NCI-H345 treated with DMSO at 0.1 percent for 48 hours (cell line): Measurements from ENCODE around the gene YKT6.

ENCODE experiments used
- DNase-seq: peaks from one replicate; lab custom pipeline; 2025; ENCODE audit not compliant: unreplicated experiment; lab: John Stamatoyannopoulos, UW

The YKT6 gene

GRCh38 chr7:44217852-44218402 is 17.1 kb downstream of the YKT6 start:
- no peak for DNase-seq

GRCh38 chr7:44218418-44219201 is 17.8 kb downstream of the YKT6 start:
- DNase-seq: no peak

- no peak for DNase-seq
Measured at GRCh38 chr7:44219371-44220045, 18.7 kb downstream of the YKT6 start.

DNA sequence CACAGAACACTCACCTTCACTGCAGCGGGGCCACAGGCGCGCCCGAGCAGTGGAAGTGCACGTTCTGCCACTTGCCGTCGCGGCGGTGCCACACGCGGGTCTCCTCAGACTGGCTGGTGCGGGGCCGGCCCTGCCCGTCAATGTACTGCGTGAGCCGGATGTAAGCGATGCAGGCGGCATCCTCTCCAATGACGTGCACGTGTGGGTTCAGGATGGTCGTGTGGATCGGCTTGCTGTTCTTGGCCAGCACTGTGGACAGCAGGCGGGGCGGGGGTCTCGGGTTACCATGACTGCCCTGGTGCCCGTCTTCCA is 19.2 kb downstream of the YKT6 start:
- no peak for DNase-seq

GRCh38 chr7:44220358-44221112 is 19.8 kb downstream of the YKT6 start:
- DNase-seq: no peak

DNA sequence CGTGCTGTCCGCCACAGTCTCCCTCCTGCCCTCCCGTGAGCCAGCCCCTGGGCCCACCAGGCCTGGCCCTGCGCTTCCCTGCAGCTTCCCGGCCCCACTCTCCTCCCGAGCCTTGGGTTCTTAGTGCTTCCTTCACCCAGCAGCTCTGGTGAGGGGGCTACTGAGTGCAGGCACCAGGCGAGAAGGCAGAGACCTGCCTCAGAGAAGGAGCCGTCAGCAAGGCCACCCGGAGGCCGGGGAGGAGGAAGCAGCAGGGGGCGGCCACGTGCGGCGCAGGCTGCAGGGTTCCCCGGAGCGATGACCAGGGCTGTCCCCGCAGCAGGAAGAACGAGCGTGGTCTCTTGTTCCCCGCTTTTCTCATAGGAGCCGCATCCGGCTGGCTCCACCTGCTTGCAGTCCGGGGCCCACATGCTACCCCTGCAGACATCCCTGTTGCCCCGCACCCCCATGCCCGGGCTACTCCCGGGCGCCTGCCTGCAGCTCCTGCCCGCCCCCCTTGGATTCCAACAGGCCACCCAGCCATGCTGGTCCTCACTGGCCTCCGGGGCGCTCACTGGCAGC is 20.5 kb downstream of the YKT6 start:
- no peak for DNase-seq

- DNase-seq: no peak
Measured at GRCh38 chr7:44222074-44222473, 21.3 kb downstream of the YKT6 start.

GRCh38 chr7:44222776-44223261 is 22.0 kb downstream of the YKT6 start:
- peak; percentile 43 for DNase-seq

DNA sequence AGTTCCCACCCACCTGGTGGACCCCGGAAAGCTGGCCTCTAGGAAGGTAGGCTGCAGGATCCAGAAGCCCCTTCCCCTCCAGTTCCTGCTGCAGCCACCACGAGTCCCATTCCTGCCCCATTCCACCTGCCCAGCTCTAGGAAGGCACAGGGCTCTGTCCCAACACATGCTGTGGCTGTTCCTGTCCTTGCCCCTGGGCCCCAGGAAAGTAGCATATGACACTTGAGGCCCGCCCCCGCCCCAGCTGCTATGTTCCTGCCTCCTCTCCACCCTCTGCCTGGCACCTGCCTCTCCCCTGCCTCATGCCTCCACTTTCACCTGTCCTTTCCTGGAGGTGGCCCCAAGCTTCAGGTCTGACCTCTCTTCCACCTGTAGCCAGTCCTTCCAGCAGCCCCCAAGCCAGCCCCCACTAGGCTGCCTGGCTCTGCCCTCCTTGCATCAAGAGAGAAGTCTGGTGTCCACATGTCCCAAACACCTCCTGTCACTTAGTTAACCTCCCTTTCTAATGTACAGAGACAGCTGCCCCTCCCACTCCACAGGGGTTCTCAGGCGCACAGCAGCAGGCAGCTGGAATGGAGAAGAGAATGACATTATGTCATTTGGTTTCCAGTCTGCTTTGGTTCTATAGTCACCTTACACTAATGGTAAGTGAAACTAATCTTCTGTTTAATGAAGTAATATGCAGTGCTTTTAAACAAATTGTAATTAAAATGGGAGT is 22.7 kb downstream of the YKT6 start:
- DNase-seq: peak; percentile 79

DNA sequence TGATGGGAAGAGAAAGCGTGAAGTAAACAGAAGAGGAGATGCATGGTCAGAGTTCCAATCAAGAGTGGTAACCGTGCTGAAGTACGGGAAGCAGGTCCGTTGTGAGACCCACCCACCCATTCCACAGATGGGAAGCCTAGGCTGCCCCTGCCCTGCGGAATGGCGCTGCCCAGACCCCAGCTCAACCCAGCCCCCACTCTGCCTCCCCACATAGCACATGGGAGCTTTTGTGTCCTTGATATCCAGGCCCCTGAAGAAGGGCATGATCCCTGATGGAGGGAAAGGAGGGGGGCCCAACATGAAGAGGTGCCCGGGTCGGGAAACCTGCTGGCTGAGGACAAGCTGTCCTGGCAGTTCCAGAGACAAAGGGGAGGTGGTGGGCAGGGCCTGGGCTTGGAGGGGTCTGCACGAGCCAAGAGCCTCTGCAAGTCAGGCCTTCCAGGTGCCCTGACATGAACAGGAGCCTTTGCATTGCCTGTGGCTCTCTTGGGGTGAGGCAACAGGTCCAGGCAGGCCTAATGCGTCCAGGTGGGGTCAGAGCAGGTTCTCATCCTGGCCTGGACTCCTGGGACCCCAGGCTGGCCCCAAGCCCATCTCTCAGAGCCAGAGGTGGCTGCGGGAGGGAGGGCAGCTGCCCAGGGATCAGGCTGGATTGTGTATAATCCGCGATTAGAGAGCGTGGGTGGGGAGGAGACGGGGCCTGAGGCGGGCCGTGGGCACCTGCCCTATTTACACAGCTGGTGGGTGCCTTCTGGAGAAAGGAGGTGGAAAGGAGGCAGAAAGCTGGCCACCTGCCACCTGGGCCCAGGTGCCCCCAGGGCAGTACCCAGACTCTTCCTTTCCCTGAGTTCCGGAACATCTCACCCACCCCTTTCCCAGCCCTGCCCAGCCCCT is 23.5 kb downstream of the YKT6 start:
- DNase-seq: peak; percentile 48

GRCh38 chr7:44224974-44225565 is 24.3 kb downstream of the YKT6 start:
- no peak for DNase-seq

DNA sequence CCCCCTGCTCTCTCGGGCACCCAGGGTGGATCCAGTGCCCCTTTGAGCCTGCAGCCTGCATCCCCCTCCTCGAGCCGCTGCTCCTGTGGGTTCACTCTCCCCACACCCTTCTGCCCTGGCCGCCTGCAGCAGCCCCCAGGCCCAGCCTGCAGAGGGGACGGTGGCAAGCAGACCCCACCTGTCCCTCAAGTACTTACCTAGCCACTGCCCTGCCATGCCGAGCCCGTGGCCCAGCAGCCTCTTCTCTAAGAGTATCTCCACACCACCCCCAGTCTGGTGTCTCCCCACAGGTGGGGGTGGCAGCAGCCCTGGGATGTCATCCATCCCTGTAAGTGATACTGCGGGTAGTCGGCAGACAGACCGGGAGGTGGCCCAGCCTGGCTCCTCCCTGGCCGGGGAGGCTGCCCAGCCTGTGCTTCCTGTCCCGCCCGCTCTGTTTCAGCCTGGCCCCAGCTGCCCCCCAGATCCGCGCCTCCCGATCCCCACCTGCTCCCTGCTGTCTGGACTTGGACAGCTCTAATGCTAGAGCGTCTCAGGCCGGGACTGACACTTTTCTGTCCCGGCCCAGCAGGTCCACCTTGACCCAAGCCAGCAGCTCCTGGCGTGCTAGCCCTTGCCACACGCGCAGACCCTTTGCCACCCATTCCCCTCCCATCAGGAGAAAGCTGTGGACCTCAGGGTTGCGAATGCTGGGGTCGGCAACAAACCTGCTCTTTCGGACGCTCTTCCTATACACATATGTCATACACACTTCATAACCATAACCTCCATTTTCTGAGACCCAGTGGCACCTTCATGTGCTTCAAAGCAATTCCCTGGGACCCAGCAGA is 25.0 kb downstream of the YKT6 start:
- DNase-seq: no peak

- no peak for DNase-seq
Measured at GRCh38 chr7:44226396-44226753, 25.6 kb downstream of the YKT6 start.

DNA sequence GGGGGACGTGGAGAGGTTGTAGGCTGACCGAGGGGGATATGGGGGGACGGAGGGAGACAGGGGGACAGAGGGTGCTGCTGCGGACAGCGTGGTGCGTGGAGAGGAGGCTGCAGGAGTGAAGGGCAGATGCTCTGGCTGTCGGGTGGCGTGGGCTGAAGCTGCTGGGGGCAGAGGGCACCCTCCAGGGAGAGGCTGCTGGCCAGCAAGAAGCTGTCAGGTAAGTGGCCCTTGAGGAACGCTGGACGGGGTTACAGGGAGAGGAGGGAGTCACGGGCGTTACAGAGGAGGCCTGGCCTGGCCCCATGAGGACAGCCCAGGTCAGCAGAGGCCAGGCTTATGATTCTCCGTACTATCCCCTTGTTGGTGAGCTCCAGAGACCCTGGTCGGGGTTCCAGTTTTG is 27.1 kb downstream of the YKT6 start:
- no peak for DNase-seq

- DNase-seq: no peak
Measured at GRCh38 chr7:44228571-44229350, 28.0 kb downstream of the YKT6 start.

- no peak for DNase-seq
Measured at GRCh38 chr7:44229546-44230105, 28.8 kb downstream of the YKT6 start.

DNA sequence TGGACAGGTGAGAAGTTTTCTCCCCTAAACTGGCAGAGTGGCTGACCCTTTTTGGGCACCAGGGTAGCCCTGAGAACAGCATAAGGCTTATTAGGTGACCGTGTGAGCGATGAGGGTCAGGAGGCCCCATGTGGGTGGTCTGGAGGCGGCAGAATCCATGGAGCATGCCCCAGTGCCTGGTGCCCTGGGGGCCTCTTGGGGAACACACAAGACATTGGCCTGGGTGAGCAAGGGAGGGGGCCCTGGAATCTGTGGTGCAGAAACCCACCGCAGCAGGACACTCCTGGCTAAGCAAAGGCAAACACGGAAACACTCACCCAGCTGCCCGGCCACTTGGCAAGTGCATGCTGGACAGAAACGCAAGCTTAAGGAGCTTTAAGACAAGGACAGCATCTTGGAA is 29.5 kb downstream of the YKT6 start:
- DNase-seq: no peak
